ENCODE measurements around the gene PCDHGA7.
"Not testable (repeated sequence)": the region's sequence is repeated elsewhere in the genome, so short reads cannot be mapped to it uniquely, and the experiment has no call there.

PCDHGA7 gene

DNA sequence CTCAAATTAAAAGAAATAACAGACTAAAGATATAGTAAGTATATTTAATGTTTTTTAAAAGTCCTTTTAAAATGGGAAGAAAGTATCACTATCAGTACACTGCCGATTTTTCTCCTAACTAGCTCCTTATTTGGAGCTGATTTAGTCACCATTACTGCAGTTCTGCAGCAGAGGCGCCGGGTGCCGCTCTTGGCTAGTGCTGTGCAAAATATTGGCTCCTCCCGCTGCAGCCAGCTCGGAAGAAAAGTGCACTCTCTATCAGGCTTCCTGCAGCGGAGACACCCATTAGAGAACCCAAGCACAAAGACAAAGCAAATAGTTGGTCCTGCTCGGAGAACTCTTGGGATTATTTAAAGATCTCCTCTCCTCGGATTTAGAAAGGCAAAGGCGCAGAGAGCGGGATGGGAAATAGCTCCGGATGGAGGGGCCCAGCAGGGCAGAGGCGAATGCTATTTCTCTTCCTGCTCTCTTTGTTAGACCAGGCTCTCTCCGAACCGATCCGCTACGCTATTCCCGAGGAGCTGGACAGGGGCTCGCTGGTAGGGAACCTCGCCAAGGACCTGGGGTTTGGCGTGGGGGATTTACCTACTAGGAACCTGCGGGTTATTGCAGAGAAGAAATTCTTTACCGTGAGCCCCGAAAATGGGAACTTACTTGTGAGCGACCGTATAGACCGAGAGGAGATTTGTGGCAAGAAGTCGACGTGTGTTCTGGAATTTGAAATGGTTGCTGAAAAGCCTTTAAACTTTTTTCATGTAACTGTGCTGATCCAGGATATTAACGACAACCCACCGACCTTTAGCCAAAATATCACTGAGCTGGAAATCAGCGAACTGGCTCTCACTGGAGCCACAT lies 12.3 kb upstream of the PCDHGA7 start, which contains the start of gene PCDHGB3:
TSS of gene PCDHGB3 (plus strand) at position 249 of the 855 bp plus-strand sequence. CDS start at position 402, 153 bp downstream.
- DNase-seq (ENCODE audit: low read depth) = peak; percentile 73
- H3K4me3 ChIP-seq (ENCODE audit: low read length) = peak within 1 kb of the TSS; percentile 55
- TF ChIP-seq, protein P1, sequence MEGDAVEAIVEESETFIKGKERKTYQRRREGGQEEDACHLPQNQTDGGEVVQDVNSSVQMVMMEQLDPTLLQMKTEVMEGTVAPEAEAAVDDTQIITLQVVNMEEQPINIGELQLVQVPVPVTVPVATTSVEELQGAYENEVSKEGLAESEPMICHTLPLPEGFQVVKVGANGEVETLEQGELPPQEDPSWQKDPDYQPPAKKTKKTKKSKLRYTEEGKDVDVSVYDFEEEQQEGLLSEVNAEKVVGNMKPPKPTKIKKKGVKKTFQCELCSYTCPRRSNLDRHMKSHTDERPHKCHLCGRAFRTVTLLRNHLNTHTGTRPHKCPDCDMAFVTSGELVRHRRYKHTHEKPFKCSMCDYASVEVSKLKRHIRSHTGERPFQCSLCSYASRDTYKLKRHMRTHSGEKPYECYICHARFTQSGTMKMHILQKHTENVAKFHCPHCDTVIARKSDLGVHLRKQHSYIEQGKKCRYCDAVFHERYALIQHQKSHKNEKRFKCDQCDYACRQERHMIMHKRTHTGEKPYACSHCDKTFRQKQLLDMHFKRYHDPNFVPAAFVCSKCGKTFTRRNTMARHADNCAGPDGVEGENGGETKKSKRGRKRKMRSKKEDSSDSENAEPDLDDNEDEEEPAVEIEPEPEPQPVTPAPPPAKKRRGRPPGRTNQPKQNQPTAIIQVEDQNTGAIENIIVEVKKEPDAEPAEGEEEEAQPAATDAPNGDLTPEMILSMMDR (conservative IDR thresholded peaks at IDR 0.05; ENCODE audit: low read length) = peak; percentile 62

DNA sequence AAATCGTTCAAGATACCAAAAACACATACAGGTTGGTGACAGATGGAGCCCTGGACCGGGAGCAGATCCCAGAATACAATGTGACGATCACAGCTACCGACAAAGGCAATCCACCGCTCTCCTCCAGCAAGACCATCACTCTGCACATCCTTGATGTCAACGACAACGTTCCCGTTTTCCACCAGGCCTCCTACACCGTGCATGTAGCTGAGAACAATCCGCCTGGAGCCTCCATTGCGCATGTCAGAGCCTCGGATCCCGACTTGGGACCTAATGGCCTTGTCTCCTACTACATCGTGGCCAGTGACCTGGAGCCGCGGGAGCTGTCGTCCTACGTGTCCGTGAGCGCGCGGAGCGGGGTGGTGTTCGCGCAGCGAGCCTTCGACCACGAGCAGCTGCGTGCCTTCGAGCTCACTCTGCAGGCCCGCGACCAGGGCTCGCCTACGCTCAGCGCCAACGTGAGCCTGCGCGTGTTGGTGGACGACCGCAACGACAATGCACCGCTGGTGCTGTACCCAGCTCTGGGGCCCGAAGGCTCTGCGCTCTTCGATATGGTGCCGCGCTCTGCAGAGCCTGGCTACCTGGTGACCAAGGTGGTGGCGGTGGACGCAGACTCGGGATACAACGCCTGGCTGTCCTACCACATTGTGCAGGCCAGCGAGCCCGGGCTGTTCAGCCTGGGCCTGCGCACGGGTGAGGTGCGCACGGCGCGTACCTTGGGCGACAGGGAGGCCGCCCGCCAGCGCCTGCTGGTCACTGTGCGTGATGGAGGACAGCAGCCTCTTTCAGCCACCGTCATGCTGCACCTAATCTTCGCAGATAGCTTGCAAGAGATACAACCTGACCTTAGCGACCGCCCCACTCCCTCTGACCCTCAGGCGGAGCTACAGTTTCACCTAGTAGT lies 10.7 kb upstream of the PCDHGA7 start:
- no peak for DNase-seq (ENCODE audit: low read depth)
- H3K4me3 ChIP-seq (ENCODE audit: low read length) = no peak overlapping the region
- TF ChIP-seq, protein P1 (conservative IDR thresholded peaks at IDR 0.05; ENCODE audit: low read length) = no peak

DNA sequence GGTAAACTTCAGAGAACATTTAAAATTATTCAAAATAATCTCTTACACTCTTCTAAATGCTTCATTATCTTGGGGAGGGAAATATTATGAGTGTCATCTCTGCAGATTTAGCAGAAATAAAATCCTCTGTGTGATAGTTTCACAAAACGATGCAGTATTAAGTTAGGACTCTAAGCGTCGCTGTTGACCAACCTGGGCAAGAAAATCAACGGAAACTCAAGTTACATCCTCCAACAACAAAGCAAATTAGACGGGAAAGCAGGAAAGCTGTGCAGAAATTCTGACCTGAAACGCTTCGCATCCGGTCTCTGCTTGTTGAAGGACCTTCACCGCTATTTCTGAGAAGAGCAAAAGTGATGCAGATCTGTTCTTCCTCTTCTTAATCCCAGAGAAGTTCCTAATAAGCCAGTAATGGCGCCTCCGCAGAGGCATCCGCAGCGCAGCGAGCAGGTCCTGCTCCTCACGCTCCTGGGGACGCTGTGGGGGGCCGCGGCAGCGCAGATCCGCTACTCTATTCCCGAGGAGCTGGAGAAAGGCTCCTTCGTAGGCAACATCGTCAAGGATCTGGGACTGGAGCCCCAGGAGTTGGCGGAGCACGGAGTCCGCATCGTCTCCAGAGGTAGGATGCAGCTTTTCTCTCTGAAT lies 8.7 kb upstream of the PCDHGA7 start, which contains the start of gene PCDHGA6:
TSS of gene PCDHGA6 (plus strand) at position 219 of the 645 bp plus-strand sequence. CDS start at position 412, 193 bp downstream.
- TF ChIP-seq, protein P1 (conservative IDR thresholded peaks at IDR 0.05; ENCODE audit: low read length) = peak; percentile 69
- DNase-seq (ENCODE audit: low read depth) = peak; percentile 38
- peak within 1 kb of the TSS; percentile 56 for H3K4me3 ChIP-seq (ENCODE audit: low read length)

DNA sequence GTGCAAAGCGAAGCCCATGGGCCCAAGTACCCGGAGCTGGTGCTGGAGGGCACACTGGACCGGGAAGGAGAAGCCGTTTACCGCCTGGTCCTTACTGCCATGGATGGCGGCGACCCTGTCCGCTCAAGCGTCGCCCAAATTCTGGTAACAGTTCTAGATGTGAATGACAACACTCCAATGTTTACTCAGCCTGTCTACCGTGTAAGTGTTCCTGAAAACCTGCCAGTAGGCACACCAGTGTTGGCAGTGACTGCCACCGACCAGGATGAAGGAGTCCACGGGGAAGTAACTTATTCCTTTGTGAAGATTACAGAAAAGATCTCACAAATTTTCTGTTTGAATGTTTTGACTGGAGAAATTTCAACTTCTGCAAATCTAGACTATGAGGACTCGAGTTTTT lies 7.9 kb upstream of the PCDHGA7 start:
- peak overlapping the region; percentile 56; the same call in 1 of the 2 replicates for H3K4me3 ChIP-seq (ENCODE audit: low read length)
- TF ChIP-seq, protein P1 (conservative IDR thresholded peaks at IDR 0.05; ENCODE audit: low read length) = no peak
- no peak for DNase-seq (ENCODE audit: low read depth)

DNA sequence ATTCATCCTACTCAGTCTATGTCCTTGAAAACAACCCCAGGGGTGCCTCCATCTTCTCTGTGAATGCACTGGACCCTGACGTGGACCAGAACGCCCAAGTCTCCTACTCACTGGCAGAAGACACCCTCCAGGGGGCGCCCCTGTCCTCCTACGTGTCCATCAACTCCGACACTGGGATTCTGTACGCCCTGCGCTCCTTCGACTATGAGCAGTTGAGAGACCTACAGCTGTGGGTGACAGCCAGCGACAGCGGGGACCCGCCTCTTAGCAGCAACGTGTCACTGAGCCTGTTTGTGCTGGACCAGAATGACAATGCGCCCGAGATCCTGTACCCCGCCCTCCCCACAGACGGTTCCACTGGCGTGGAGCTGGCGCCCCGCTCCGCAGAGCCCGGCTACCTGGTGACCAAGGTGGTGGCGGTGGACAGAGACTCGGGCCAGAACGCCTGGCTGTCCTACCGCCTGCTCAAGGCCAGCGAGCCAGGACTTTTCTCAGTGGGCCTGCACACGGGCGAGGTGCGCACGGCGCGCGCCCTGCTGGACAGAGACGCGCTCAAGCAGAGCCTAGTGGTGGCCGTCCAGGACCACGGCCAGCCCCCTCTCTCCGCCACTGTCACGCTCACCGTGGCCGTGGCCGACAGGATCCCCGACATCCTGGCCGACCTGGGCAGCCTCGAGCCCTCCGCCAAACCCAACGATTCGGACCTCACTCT lies 6.9 kb upstream of the PCDHGA7 start:
- DNase-seq (ENCODE audit: low read depth); H3K4me3 ChIP-seq (ENCODE audit: low read length): not testable (repeated sequence)

DNA sequence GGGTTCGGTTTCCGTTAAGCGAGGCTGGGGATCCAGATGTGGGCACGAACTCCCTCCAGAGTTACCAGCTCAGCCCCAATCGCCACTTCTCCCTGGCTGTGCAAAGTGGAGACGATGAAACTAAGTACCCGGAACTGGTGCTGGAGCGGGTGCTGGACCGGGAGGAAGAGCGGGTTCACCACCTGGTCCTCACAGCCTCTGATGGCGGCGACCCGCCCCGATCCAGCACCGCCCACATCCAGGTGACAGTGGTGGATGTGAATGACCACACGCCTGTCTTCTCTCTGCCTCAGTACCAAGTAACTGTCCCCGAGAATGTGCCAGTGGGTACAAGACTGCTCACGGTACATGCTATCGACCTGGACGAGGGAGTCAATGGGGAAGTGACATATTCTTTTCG lies 803 bp downstream of the PCDHGA7 start:
- TF ChIP-seq, protein P1 (conservative IDR thresholded peaks at IDR 0.05; ENCODE audit: low read length) = no peak
- H3K4me3 ChIP-seq (ENCODE audit: low read length) = peak overlapping the region; percentile 71
- no peak for DNase-seq (ENCODE audit: low read depth)

Data from AG10803 (cell line).